HG03378 (cell line): Measurements from ENCODE around the gene FOXN1.

Source experiments
- ATAC-seq: cut with Tn5 transposase; IDR thresholded peaks from one replicate; pipeline ENCODE4 v1.9.1; 2021; ENCODE audit warnings: mild to moderate bottlenecking, moderate library complexity; ENCODE audit not compliant: unreplicated experiment

Gene FOXN1

DNA sequence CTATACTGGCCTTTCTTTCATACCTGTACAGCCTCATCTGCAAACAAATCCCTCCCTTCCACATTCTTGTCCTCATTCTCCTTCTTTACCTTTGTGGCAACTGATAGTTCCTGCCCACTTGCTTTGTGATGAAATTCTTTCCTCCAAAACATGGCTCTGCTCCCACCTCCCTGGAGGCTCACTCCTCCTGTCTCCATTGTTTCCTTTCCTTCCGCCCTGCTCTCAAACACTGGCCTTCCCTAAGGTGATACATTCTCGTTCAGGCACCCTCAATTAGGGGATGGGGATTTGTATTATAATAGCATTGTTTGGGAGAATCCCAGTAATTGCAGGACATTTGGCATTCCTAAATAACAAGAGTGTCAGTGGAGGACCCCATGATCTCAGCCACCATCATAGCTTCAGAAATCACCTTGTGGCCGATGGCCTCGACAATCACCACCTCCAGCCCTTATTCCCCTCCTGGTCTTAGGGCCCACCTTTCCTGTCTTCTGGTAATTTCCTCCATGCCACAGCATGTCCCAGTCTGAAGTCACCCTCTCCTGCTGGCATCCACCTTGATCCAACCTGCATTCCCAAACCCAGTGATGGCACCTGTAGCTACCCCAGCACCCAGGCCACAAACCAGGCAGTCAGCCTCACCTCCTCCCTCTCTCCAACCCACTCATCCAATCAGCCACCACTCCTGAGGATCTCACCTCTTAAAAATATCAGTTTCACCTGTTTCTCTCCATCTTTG lies 38.4 kb downstream of the FOXN1 start:
- ATAC-seq = no peak

DNA sequence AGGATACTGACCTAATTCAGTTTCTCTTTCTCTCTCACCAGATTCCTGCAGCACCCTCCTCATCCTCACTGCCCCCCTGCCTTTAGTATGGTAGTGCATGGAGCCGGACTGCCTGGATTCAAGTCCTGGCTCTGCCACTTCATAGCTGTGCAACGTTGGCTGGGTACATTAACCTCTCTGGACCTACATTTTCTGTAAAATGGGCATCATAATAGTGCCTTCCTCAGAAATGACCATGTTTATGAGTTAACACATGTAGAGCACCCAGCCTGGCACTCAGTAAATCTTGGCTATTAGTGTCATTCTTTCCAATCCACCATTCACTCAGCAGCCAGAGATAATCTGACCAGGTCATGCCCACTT lies 39.0 kb downstream of the FOXN1 start:
- ATAC-seq = no peak

DNA sequence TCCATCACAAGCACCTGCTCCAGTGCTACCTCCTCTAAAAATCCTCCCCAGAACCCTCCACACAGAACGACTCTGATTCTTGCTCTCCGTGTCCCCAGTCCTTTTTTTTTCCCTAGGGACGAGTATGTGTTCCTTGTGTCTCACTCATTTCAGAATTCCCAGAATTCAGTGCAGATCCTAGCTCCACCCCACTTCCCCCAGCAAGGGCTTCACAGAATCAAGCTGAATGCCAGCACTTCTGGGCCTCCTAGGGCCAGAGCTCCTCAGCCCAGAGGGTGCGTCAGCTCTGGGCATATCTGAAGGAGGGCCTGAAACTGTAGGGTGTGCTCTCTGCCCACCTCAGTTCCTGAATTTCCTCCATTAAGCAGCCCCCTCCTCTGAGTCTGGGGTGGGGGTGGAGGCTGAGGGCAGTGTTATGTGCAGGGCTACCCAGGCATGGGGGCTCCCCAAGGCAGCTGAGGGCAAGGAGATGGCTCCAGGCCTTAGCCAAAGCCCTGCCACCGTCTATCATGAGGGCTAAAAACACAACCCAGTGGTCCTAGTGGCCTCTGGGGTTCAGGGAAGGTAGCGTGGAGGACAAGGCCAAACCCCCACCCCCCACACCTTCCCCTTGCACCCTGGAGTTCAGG lies 39.8 kb downstream of the FOXN1 start:
- no peak for ATAC-seq

DNA sequence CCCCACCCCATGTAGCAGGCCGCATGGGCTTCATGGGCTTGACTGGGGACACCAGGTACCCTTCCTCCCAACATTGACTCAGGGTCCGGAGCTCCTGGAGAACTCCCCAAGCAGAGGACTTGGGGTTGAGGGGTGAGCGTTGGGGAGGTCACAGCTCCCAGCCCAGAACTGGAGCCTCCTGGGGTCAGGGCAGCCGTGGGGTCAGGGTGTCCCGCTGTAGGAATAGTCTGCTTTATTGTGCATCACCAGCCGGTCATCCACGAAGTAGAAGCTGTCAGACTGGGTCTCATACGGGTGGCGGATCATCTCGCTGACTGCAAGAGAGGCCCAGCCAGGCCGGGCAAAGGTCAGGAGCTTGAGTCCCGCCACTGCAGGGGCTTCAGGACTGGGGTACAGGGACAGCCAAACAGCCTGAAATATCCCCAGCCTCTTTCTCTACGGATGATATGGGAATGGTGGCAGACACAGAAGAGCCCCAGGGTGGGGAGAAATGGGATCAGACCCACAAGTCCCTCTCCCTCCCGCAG lies 41.0 kb downstream of the FOXN1 start:
- ATAC-seq = no peak

DNA sequence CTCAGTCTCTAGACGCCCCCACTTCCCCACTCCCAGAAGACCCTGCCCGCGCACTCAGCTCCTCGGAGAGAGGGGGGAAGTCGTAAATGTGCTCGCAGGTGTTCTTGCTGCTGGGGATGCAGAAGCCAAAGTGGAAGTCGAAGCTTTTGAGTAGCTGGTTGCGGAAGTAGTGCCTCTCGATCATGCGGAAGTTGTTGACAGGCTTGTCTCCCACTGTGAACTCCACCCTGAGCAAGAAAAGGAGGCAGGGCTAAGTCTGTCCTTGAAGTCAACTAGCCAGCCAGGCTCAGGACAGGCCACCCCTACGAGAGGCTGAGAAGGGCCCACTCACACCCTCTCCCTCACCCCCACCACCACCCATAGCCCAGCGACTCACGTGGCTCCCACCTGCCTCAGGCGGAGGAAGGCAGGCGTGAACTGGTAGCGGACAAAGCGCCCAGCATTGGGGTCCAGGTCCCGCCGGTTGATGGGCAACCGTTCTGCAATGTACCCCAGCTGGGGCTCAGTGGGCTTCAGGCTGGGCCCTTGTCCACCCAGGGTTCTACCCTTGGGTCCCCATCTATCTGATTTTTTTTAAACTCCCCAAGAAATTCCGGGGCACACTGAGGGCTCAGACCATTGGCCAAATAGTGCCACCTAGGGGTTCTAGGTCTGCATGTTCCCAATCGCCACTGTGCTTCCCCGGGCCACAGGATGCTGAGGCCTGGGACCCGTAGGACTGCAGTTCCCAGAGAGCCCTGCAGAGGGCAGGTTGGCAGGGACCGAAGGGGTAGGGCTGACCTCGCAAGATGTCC lies 41.7 kb downstream of the FOXN1 start:
- ATAC-seq = no peak

DNA sequence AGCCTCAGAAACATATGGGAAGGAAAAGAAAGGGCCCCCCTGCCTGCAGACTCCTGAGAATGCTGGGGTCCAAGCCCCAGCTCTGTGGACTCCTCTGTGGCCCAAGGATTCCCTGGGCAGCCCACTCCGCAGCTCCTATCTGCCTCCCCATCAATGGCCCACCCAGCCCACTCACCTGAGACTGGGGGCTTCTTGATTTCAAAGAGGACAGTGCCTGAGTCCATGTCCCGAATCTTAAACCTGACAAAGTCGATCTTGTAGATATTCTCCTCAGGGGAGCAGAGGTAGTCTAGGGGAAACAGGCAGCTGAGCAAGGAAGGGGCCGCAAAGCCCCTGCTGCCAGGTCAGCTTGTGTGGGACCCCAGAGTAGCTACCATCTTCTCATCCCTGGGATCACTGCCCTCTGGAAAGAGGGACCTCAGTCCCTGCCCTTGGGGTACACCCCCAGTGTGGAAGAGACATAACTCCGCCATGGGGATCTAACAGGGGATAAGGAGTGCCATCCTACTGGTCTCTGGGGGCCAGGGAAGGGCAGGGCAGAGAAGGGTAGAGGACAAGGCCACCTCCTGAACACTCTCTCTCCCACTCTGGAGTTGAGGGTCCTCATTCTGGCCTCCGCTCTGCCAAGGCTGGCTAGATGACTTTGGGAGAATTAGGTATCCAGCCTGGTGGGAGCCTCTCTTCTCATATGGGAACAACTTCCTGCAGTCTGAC lies 42.4 kb downstream of the FOXN1 start:
- ATAC-seq = no peak

DNA sequence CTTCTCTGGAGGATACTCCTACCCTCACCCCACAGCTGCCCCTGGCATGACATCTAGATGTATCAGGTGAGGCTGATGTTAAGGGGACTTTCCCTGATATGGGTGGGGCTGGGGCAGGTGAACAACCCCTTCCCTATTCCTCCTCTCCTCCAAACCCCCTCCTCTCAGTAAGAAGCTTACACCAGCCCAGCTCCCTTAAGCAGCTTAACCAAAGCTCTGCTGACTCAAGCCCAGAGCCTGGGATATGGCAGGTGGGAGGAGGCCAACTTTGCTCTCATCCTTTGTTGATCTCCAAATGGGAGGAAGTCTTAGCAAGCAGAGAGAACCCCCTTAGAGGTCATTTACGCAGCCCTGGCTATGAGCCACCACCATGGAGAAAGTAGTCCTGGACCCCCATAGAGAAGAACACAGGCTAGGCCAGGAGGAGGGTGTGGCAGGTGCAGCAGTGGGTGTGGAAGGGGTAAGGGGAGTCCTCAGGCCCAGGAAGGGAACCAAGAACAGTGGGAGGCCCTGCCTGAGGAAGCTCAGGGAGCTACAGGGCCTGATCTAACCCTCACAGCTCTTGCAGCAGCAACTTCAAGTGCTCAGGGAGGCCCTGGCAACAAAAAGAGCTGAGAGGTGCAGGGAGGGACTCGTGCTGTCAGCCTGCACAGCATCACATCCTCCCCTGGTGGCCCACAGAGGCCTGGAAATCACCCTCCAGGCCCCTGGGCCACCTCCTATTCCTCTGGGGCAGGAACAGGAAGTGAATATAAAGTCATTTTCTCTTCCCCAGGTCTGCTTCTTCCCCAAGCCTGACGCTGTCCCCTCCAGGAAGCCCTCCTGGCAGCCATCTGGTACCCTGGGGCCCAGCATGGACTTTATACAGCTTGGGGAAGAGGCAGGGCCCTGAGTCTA lies 43.3 kb downstream of the FOXN1 start:
- no peak for ATAC-seq

DNA sequence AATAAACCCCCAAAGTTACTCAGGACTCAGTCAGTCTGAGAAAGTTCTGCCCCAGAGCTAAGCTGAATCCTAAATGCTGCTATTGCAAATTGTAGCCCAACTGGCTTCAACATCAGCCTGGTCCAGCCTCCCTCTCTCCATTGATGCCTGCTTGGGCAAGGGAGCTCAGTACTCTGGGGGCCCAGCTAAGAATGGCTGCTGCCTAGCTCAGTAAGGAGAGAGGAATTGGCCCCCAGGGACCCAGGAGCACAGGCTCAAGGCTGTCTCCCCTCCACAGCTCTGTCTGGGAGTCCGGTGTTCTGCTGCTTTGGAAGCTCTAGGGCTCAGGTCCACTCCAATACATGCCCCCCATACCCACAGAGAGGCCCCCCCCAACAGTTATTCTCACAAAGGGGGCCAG lies 44.7 kb downstream of the FOXN1 start:
- ATAC-seq = no peak

DNA sequence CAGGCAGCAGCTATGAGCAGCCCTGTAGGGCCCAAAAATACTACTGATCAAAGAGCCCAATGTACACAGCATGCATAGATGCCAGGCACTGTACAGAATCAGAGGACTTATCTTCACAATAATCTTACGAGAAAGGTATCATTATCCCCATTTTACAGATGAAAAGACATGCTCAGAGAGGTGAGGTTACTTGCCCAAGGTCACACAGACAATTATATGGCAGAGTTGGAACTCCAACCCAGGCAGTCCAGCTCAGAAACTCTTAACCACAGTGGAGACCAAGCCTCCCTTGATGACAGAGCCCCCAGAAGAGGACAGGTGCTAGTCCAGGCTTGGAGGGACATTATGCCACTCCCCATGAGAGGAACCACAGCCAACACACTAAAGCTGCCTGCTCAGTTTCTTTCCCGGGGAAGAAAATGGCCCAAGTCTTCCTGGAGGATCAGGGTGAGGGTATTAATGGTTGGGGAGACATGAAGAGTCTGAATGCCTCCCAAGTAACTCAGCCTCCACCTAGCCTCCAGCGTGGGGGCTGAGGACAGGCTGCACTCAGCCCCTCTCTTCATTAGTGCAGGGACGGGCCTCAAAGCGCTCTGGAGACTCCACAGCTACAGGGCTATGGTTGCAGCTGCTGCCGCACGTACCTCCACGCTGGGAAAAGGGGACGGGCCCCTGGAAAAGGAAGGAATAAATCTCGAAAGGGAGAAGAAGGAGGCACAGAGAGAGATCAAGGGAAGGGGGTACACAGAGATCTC lies 45.5 kb downstream of the FOXN1 start:
- ATAC-seq = no peak

DNA sequence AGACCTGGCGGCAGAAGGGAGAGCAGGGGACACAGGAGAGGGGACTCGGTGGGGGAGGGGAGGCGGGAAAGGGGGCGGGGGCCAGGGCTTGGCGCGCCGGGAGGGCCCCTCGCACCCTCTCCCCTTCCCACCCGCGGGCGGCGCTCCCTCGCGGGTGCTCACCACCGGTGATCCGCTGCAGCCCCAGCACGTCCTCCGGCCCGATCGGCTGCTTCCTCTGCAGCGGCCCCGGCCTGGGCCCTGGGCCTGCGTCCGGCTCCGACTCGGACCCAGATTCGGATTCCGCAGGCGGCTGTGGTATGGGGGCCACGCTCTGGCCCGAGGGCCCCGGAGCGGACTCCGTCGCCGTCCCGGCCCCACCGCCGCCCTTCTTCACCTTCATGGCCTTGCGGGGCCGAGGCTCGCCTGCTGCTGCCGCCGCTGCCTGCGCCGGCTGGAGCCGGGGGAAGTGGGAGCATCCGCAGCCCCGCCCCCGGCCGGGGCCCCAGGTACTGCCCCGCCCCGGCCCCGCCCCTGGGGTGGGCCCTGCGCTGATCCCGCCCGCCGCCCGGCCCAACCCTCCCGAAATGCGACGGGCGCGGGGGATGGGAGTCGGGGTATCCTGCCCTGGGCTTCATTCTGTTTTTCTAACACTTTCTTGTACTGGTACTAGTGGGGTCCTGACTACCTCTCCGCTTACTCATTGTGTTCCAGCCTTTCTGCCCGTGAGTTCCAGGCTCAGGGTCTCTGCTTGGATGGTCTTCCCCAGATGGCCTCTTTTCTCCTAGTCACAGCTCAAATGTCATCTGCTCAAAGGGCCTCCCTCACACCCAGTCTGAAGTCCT lies 46.2 kb downstream of the FOXN1 start, which contains the start of gene UNC119:
TSS of gene UNC119 (minus strand) at position 449 of the 824 bp plus-strand sequence. CDS start at position 382, 67 bp downstream.
- ATAC-seq = no peak

DNA sequence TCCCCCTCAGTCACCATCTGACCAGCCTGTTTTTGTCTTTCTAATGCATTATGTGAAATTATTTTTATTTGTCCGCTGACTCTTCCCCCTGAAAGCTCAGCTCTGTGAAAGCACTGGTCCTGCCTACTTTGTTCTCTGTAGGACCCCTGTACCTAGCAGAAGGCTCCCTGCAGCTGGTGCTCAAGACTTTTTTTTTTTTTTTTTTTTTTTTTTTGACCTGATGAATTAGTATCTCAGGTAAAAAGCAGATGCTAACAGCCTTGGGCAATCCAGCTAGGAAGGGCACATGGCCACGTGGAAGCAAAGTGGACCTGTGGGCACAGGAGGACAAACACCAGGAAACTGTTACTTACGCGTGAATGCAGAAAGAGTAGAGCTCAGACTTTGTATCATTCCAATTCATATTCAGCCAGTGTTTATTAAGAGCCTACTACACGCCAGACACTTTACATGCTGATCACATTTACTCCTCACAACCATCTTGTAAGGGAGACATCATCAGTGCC lies 46.9 kb downstream of the FOXN1 start:
- ATAC-seq = no peak

DNA sequence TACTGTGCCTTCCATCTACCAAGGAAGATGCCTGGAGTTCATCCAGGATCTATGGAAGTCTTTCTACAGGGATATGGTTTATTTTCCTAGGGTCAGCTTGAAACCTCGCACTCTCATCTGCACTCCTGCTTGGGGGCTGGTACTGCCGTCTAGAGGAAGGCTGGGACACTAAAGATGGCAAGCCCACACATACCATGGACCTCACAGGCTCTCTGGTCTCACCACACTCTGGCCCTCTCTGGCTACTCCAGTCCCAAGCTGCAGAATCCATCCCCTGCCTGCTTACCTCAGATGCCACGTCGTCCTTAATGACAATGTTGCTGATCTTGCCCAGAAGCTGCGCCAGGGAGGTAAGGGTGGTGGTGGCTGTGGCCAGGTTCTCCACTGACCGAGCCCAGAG lies 48.4 kb downstream of the FOXN1 start:
- no peak for ATAC-seq

DNA sequence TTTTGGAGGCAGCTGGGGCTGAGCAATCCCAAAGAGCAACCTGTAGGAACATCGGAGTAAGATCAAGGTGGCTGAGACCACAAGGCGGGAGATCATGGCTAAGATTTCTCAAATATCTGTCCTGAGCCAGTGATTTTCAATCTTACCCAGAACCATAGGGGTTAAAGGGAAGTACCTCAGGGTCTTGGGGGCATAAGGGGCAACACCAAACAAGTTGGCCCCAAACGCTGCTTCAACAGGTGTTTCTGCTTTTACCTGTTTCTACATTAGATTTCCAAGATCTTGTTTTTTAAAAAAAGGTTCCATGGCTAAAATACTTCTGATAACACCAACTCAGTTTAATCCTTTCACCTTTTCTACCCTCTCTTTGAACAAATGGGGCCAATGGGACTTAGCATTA lies 48.9 kb downstream of the FOXN1 start:
- ATAC-seq = no peak

DNA sequence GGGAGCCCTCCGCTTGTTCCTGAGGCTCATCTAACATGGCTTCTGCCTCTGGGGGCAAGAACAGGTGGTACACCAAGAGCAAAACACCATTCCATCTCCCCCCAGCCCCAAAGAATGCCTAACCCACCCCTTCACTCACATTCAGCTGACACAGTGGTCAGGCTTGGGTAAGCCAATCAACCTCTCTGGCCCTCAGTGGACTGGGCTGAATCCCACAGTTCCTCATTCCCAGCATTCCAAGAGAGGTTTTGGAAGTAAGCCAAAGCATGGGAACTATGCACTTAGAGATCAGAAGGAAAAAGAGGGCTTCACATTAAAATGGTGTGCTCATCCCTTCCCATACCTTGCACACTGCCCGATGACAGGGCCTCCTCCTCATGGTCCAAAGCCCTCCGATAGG lies 57.3 kb downstream of the FOXN1 start:
- ATAC-seq = no peak

DNA sequence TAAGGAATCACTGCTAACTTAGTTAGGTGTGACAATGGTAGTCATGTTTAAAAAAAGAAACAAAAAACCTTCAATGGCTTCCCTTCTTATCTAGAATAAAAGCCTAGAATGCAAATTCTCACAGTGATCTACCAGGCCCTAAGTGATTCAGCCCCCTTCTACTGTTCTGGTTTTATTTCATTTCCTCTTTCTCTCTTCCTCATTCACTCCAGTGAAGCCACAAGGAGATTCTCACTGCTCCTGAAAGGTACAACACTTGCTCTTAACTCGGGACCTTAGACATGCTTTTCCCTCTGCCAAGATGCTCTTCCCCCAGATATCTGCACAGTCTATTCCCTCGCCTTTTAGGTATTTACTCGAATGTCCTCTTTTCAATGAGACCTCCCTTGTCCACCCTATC lies 61.5 kb downstream of the FOXN1 start:
- ATAC-seq = peak; percentile 45

DNA sequence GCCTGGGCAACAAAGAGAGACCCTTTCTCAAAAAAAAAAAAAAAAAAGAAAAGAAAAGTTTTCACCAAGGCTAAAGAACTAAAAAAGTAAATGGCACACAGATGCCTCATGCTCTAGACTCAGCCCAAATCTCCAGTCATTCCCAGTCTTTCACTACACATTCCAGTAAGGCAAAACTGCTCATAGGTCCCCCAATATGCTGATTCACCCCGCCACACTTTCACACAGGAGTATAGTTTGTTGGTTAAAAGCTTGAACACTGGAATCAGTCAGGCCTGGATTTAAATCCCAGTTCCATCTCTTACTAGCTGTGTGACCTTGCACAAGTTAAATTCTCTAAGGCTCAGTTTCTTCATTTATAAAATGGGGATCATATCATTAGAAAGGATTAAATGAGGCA lies 63.3 kb downstream of the FOXN1 start:
- no peak for ATAC-seq

DNA sequence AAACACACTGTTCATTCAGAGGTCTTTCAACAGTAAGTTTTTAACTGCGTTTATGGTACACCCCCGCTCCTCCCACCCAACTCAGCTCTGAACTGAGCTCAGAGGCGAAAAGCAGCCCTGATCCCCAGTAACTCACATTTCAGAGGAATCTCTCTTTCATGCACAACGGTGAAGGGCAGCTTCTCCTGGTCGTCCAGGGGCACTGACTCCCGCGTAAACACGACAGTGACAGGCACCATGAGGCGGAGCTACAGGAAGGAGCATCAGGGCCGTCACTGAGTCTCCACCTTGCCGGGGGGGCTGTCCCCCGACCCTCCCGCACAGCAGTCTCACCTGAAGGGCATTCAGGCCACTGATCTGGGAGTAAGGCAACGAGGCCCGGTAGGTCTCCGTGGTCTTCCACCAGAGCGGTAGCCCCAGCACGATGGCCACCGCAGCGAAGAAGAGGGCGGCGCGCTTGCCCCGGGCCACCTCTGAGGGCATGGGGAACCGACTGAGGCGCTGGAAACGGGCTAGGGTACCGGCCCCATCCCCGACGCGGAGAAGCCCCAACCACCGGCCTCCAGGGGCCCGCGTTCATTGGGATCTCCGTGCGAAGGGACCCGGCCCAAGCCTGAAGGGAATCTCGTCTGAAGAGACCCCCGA lies 64.7 kb downstream of the FOXN1 start:
- ATAC-seq = peak; percentile 17
